Duodenal mucosa (tissue), 2 donors: ENCODE measurements around the gene CYP4F2.
"Not testable (repeated sequence)": the region's sequence is repeated elsewhere in the genome, so short reads cannot be mapped to it uniquely, and the experiment has no call there.

Experiments
- H3K27ac ChIP-seq: one replicate; pipeline ENCODE4 v1.7.0; 2013; ENCODE audit warnings: low read depth, low read length
- H3K27me3 ChIP-seq, 2 donors: one replicate each; pipeline ENCODE4 v1.7.0; 2013; ENCODE audit warnings: low read length in 2 of 2, control low read depth in 1 of 2; ENCODE audit not compliant: insufficient read depth in 2 of 2, control insufficient read depth in 1 of 2
- H3K36me3 ChIP-seq, 2 donors: one replicate each; pipeline ENCODE4 v1.7.0; 2013; ENCODE audit warnings: low read length in 2 of 2, control low read depth in 1 of 2; ENCODE audit not compliant: insufficient read depth in 2 of 2, control insufficient read depth in 1 of 2
- H3K4me1 ChIP-seq, 2 donors: one replicate each; pipeline ENCODE4 v1.7.0; 2013; ENCODE audit warnings: low read length in 2 of 2, control low read depth in 1 of 2; ENCODE audit not compliant: insufficient read depth in 2 of 2, control insufficient read depth in 1 of 2
- H3K4me3 ChIP-seq, 2 donors: one replicate each; pipeline ENCODE4 v1.7.0; 2013; ENCODE audit warnings: low read length in 2 of 2, low read depth in 1 of 2
- H3K9ac ChIP-seq, 2 donors: one replicate each; pipeline ENCODE4 v1.7.0; 2013; ENCODE audit warnings: low read length in 2 of 2, low read depth in 1 of 2
- H3K9me3 ChIP-seq, 2 donors: one replicate each; pipeline ENCODE4 v1.7.0; 2013; ENCODE audit warnings: low read length in 2 of 2, control low read depth in 1 of 2; ENCODE audit not compliant: control insufficient read depth in 1 of 2

CYP4F2 gene

GRCh38 chr19:15891434-15891833, 6.4 kb downstream of the CYP4F2 start:
- peaks cover 14 to 18% of the 10 kb centered on the region in 2 donors for H3K4me1 ChIP-seq
- no peaks in the 10 kb centered on the region for H3K27me3 ChIP-seq
- H3K36me3 ChIP-seq, result no peaks in the 10 kb centered on the region
- H3K4me3 ChIP-seq, result no peak overlapping the region
- no peaks in the 10 kb centered on the region for H3K9me3 ChIP-seq
- H3K27ac ChIP-seq, result no peak overlapping the region
- H3K9ac ChIP-seq, result no peak overlapping the region

GRCh38 chr19:15889339-15889738, 8.5 kb downstream of the CYP4F2 start:
- not testable (repeated sequence) for H3K36me3 ChIP-seq, H3K27me3 ChIP-seq, H3K9me3 ChIP-seq, H3K27ac ChIP-seq, H3K4me3 ChIP-seq, H3K9ac ChIP-seq
- peaks cover 13 to 18% of the 10 kb centered on the region in 2 donors for H3K4me1 ChIP-seq

GRCh38 chr19:15885919-15886318, 12.0 kb downstream of the CYP4F2 start:
- H3K27me3 ChIP-seq, result no peaks in the 10 kb centered on the region
- H3K36me3 ChIP-seq, result no peaks in the 10 kb centered on the region
- no peaks in the 10 kb centered on the region for H3K9me3 ChIP-seq
- no peaks in the 10 kb centered on the region for H3K4me1 ChIP-seq
- no peak overlapping the region for H3K27ac ChIP-seq
- no peak overlapping the region for H3K9ac ChIP-seq
- no peak overlapping the region for H3K4me3 ChIP-seq

- Histone ChIP-seq H3K27ac (no peak overlapping the region), H3K36me3 (no peaks in the 10 kb centered on the region), H3K9me3 (no peaks in the 10 kb centered on the region), H3K4me3 (no peak overlapping the region), H3K27me3 (no peaks in the 10 kb centered on the region), H3K9ac (no peak overlapping the region), H3K4me1 (no peaks in the 10 kb centered on the region)
Measured at GRCh38 chr19:15885167-15885566, 12.7 kb downstream of the CYP4F2 start.

- H3K9ac ChIP-seq, H3K27ac ChIP-seq, H3K27me3 ChIP-seq, H3K9me3 ChIP-seq, H3K4me3 ChIP-seq, H3K4me1 ChIP-seq, H3K36me3 ChIP-seq: not testable (repeated sequence)
Measured at GRCh38 chr19:15883329-15883728, 14.5 kb downstream of the CYP4F2 start.

GRCh38 chr19:15874821-15875474, 22.9 kb downstream of the CYP4F2 start:
- Histone ChIP-seq H3K27ac (no peak overlapping the region), H3K36me3 (no peaks in the 10 kb centered on the region), H3K4me3 (no peak overlapping the region), H3K27me3 (no peaks in the 10 kb centered on the region), H3K4me1 (no peaks in the 10 kb centered on the region), H3K9ac (no peak overlapping the region), H3K9me3 (no peaks in the 10 kb centered on the region)

GRCh38 chr19:15873771-15874170, 24.1 kb downstream of the CYP4F2 start:
- H3K9ac ChIP-seq, H3K4me1 ChIP-seq, H3K4me3 ChIP-seq, H3K9me3 ChIP-seq, H3K27ac ChIP-seq, H3K36me3 ChIP-seq, H3K27me3 ChIP-seq: not testable (repeated sequence)

- H3K27me3 ChIP-seq, result no peaks in the 10 kb centered on the region
- H3K4me1 ChIP-seq, result no peaks in the 10 kb centered on the region
- peak overlapping the region in 1 of 2 donors; percentile 26 for H3K4me3 ChIP-seq
- no peaks in the 10 kb centered on the region for H3K36me3 ChIP-seq
- no peaks in the 10 kb centered on the region for H3K9me3 ChIP-seq
- H3K9ac ChIP-seq, result no peak overlapping the region
- H3K27ac ChIP-seq, result no peak overlapping the region
Measured at GRCh38 chr19:15871570-15871969, 26.3 kb downstream of the CYP4F2 start.

- H3K9ac ChIP-seq, result no peak overlapping the region
- no peaks in the 10 kb centered on the region for H3K36me3 ChIP-seq
- peaks cover 0 to 3% of the 10 kb centered on the region in 2 donors for H3K27me3 ChIP-seq
- no peak overlapping the region for H3K4me3 ChIP-seq
- H3K9me3 ChIP-seq, result no peaks in the 10 kb centered on the region
- no peak overlapping the region for H3K27ac ChIP-seq
- H3K4me1 ChIP-seq, result no peaks in the 10 kb centered on the region
Measured at GRCh38 chr19:15869873-15870272, 28.0 kb downstream of the CYP4F2 start.

- no peaks in the 10 kb centered on the region for H3K36me3 ChIP-seq
- H3K9ac ChIP-seq, result no peak overlapping the region
- H3K27me3 ChIP-seq, result peaks cover 0 to 4% of the 10 kb centered on the region in 2 donors
- no peak overlapping the region for H3K4me3 ChIP-seq
- no peak overlapping the region for H3K27ac ChIP-seq
- no peaks in the 10 kb centered on the region for H3K9me3 ChIP-seq
- no peaks in the 10 kb centered on the region for H3K4me1 ChIP-seq
Measured at GRCh38 chr19:15869109-15869555, 28.7 kb downstream of the CYP4F2 start.

- no peak overlapping the region for H3K27ac ChIP-seq
- H3K9me3 ChIP-seq, result no peaks in the 10 kb centered on the region
- H3K4me1 ChIP-seq, result no peaks in the 10 kb centered on the region
- no peak overlapping the region for H3K4me3 ChIP-seq
- H3K27me3 ChIP-seq, result peaks cover 2 to 4% of the 10 kb centered on the region in 2 donors
- no peaks in the 10 kb centered on the region for H3K36me3 ChIP-seq
- no peak overlapping the region for H3K9ac ChIP-seq
Measured at GRCh38 chr19:15866636-15867035, 31.2 kb downstream of the CYP4F2 start.
